Esophagus squamous epithelium (tissue), 4 donors: ENCODE results near the gene TANGO6.

ENCODE experiments used
- CTCF ChIP-seq, 6 experiments: fragments of 450-650 bp in 4 of 6; fragments of 200-600 bp in 2 of 6; sonication (generic) in 2 of 6; IDR thresholded peaks; one replicate each; pipeline ENCODE4 v1.5.1; 2016 to 2019; ENCODE audit warnings: antibody characterized with exemption in 6 of 6, mild to moderate bottlenecking in 4 of 6, moderate library complexity in 4 of 6
- POLR2A ChIP-seq, 4 donors: fragments of 450-650 bp; IDR thresholded peaks; one replicate each; pipeline ENCODE4 v1.6.1; 2017; ENCODE audit warnings: antibody characterized with exemption in 4 of 4, mild to moderate bottlenecking in 4 of 4, moderate library complexity in 3 of 4

GRCh38 chr16:69077251-69077650 is 233.9 kb downstream of the TANGO6 start:
- TF ChIP-seq CTCF (IDR thresholded peaks at IDR 0.05) (no peak), POLR2A (IDR thresholded peaks at IDR 0.05) (no peak)
